PFSK-1 (cell line): ENCODE results near the gene KCNQ1.

ENCODE experiments used
- FOXP2 ChIP-seq: optimal IDR thresholded peaks from 2 replicates; pipeline ENCODE3; 2011; ENCODE audit warnings: borderline replicate concordance, control low read depth, inconsistent platforms; ENCODE audit not compliant: insufficient read depth; ENCODE audit errors: extremely low read length, extremely low read depth
- POLR2AphosphoS5 ChIP-seq: IDR thresholded peaks from 2 replicates; pipeline ENCODE4 v1.6.1; 2012; ENCODE audit warnings: low read depth, mild to moderate bottlenecking, control low read depth, low read length, moderate library complexity
- SIN3A ChIP-seq: IDR thresholded peaks from 2 replicates; pipeline ENCODE4 v1.6.1; 2012; ENCODE audit warnings: mild to moderate bottlenecking, low read length, moderate library complexity, borderline replicate concordance; ENCODE audit not compliant: insufficient read depth
- TAF1 ChIP-seq: IDR thresholded peaks from 2 replicates; pipeline ENCODE4 v1.6.1; 2012; ENCODE audit warnings: low read length, control low read depth, borderline replicate concordance; ENCODE audit not compliant: insufficient read depth
- TF ChIP-seq, protein P1 (sequence below), 2 experiments: IDR thresholded peaks; 2 replicates each; pipeline versions ENCODE4 v1.6.1 to v1.8.0; 2011 to 2012; ENCODE audit warnings: low read depth in 2 of 2, low read length in 2 of 2, control low read depth in 1 of 2, inconsistent platforms in 1 of 2, mild to moderate bottlenecking in 1 of 2, moderate library complexity in 1 of 2; ENCODE audit not compliant: insufficient read depth in 1 of 2

The KCNQ1 gene

GRCh38 chr11:2880646-2881045 is 435.8 kb downstream of the KCNQ1 start:
- TF ChIP-seq SIN3A (no peak), FOXP2 (no peak), TAF1 (no peak), POLR2AphosphoS5 (no peak)
- TF ChIP-seq, protein P1, sequence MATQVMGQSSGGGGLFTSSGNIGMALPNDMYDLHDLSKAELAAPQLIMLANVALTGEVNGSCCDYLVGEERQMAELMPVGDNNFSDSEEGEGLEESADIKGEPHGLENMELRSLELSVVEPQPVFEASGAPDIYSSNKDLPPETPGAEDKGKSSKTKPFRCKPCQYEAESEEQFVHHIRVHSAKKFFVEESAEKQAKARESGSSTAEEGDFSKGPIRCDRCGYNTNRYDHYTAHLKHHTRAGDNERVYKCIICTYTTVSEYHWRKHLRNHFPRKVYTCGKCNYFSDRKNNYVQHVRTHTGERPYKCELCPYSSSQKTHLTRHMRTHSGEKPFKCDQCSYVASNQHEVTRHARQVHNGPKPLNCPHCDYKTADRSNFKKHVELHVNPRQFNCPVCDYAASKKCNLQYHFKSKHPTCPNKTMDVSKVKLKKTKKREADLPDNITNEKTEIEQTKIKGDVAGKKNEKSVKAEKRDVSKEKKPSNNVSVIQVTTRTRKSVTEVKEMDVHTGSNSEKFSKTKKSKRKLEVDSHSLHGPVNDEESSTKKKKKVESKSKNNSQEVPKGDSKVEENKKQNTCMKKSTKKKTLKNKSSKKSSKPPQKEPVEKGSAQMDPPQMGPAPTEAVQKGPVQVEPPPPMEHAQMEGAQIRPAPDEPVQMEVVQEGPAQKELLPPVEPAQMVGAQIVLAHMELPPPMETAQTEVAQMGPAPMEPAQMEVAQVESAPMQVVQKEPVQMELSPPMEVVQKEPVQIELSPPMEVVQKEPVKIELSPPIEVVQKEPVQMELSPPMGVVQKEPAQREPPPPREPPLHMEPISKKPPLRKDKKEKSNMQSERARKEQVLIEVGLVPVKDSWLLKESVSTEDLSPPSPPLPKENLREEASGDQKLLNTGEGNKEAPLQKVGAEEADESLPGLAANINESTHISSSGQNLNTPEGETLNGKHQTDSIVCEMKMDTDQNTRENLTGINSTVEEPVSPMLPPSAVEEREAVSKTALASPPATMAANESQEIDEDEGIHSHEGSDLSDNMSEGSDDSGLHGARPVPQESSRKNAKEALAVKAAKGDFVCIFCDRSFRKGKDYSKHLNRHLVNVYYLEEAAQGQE (IDR thresholded peaks at IDR 0.05; ENCODE audit: insufficient read depth in 1 of 2, low read depth in 2 of 2, low read length in 2 of 2): no peak

DNA sequence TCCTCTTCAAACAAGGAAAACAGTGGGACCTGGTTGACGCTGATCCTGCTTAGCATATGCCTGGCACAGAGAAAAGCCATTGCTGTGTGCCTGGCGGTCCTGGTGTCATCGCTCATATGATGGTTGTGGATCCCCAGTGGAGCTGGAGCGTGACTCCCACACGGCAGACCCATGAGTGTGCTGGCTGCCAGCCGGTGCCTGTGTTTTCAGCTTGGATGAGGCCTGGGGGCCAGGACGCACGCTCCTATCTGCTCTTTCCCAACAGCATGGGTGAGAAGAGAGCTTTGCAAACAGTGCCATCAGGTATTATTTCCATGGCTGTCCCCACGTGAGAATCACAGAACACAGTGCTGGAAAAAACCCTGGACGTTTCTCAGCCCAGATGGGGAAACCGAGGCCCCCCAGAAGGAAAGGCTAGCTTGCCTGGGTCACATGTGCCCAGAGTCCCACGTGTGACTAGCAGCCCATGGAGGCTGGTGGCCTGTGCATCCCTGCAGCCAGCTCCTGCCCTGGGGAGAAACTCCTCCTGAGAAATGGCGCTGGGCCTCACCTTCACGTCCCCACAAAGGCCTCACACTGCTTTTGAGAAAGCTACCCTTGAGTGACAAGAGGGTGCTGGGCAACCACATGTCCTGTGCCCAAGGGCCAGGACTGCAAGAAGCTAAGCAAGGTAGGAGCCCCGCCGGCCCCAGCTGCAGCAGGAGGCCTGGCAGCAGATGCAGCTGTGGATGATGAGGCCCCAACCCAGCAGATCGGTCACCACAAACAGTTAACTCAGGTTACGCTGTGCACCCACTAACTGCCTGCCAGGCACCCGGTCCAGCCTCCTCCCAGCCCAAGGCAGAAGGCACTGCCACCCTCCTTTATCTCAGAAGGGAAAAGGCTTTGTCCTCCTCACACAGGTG is 436.5 kb downstream of the KCNQ1 start:
- TF ChIP-seq TAF1: no peak
- no peak for TF ChIP-seq FOXP2
- no peak for TF ChIP-seq POLR2AphosphoS5
- TF ChIP-seq, protein P1 (IDR thresholded peaks at IDR 0.05; ENCODE audit: insufficient read depth in 1 of 2, low read depth in 2 of 2, low read length in 2 of 2): no peak
- no peak for TF ChIP-seq SIN3A

- TF ChIP-seq POLR2AphosphoS5 (no peak), FOXP2 (no peak), SIN3A (no peak), TAF1 (no peak)
- TF ChIP-seq, protein P1 (IDR thresholded peaks at IDR 0.05; ENCODE audit: insufficient read depth in 1 of 2, low read depth in 2 of 2, low read length in 2 of 2): no peak
Observed at GRCh38 chr11:2881981-2882375, 437.2 kb downstream of the KCNQ1 start.

DNA sequence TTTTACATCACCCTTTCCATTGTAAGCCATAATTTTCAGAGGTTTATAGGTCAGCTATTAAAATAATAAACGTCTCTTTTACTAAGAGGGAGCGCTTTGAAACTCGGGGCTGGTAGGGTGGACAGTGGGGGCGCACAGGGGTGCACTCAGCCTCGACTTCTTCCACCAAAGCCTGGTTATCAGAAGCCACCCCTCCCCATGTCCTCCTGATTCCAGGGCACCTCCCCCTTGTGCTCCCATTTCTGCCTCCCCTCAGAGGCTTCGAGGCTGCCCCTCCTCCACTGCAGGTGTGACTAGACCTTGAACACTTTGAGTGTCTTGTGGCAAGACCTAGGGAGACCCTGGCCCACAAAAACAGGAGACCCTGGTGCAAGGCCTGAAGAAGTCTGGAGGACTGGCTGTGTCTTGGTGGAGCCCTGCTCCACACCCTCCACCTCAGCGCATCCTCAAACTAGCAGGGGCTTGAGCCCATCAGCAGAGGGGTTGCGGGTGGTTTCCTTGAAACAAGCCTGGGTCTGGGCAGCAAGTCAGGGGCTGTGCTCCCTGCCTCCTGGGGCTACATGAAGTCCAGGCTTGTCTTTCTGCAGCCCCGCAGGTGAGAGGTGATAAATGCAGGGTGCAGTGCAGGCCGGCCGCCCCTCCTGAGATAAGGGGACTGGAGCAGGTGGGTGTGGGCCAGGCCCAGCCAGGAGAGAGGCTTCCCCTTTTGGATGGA is 437.7 kb downstream of the KCNQ1 start:
- TF ChIP-seq POLR2AphosphoS5 (no peak), TAF1 (no peak)

- no peak for TF ChIP-seq FOXP2
- no peak for TF ChIP-seq TAF1
- no peak for TF ChIP-seq POLR2AphosphoS5
- no peak for TF ChIP-seq SIN3A
- TF ChIP-seq, protein P1 (IDR thresholded peaks at IDR 0.05; ENCODE audit: insufficient read depth in 1 of 2, low read depth in 2 of 2, low read length in 2 of 2): no peak
Observed at GRCh38 chr11:2883640-2883978, 438.8 kb downstream of the KCNQ1 start.
